GF-D8 (cell line): ENCODE data around the gene SLC37A2.

Experiments
- DNase-seq: peaks from one replicate; lab custom pipeline; 2025; lab: John Stamatoyannopoulos, UW

The SLC37A2 gene

GRCh38 chr11:125111343-125112207, 48.5 kb downstream of the SLC37A2 start, which contains the start of gene TMEM218:
Gene TMEM218 (minus strand): TSS chr11:125111626. CDS start chr11:125102241, 9,385 bp downstream.
- peak; percentile 100 for DNase-seq

- DNase-seq, result no peak
Observed at GRCh38 chr11:125112208-125112604, 49.1 kb downstream of the SLC37A2 start.

GRCh38 chr11:125114518-125114917, 51.4 kb downstream of the SLC37A2 start:
- DNase-seq, result no peak

- no peak for DNase-seq
Observed at GRCh38 chr11:125117429-125117828, 54.3 kb downstream of the SLC37A2 start.

GRCh38 chr11:125123194-125123946, 60.3 kb downstream of the SLC37A2 start:
- DNase-seq, result no peak

- DNase-seq, result peak; percentile 57
Observed at GRCh38 chr11:125123947-125124617, 61.0 kb downstream of the SLC37A2 start.

- no peak for DNase-seq
Observed at GRCh38 chr11:125124618-125124992, 61.5 kb downstream of the SLC37A2 start.

GRCh38 chr11:125128450-125128849, 65.3 kb downstream of the SLC37A2 start:
- DNase-seq, result no peak

GRCh38 chr11:125129316-125129993, 66.3 kb downstream of the SLC37A2 start:
- DNase-seq, result no peak

GRCh38 chr11:125132071-125132470, 69.0 kb downstream of the SLC37A2 start:
- no peak for DNase-seq

GRCh38 chr11:125132596-125132995, 69.5 kb downstream of the SLC37A2 start:
- DNase-seq, result no peak

- DNase-seq, result no peak
Observed at GRCh38 chr11:125136001-125136400, 72.9 kb downstream of the SLC37A2 start.

- no peak for DNase-seq
Observed at GRCh38 chr11:125138966-125139365, 75.9 kb downstream of the SLC37A2 start.

GRCh38 chr11:125139778-125140177, 76.7 kb downstream of the SLC37A2 start:
- DNase-seq, result no peak
